HG03565 (cell line): Measurements from ENCODE around the gene TFF1.

ENCODE experiments used
- ATAC-seq: cut with Tn5 transposase; IDR thresholded peaks from one replicate; pipeline ENCODE4 v1.9.1; 2021; ENCODE audit warnings: mild to moderate bottlenecking, moderate library complexity; ENCODE audit not compliant: unreplicated experiment

The TFF1 gene

DNA sequence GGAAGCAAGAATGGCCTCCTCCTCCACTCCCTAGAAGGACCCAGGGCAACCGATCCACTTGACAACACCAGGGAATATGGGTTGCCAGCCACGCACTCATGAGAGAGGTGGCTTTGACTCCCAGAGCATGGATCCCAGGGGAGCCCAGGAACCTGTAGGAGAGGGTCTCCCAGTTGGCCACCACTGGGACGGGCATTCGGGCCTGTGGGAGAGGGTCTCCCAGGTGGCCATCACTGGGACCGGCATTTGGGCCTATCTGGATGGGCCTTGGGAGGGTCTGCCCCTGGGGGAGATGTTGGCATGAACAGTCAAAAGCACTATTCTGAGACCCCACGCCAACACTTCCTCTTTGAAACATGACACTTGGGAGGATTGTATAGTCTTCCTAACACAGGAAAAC lies 565 bp downstream of the TFF1 start:
- no peak for ATAC-seq

DNA sequence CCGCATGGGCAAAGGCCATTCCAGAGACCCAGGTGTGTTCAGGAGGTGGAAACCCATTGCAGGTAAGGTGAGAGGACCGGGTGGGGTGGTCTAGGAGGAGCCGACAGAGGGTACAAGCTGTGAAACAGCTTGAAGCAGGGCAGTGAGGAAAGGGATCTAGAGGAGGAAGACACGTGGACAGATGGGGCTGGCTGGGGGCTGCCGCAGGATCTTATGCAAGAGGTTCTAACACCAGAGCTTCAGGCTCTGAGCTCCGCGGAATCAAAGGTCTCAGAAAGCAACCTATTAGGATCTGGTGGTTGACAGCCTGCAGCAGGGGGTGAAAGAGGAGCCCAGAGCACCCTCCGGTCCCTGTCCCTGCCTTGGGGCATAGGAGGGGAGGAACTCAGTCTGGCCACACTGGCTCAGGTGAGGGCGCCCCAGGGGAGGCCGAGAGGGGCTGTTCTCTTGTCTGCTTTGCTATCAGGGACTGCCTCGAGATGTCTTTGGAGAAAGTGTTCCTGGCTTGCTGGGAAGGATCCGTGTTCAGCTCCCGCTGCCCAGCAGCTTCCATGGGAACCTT lies 1.9 kb downstream of the TFF1 start:
- ATAC-seq, result no peak

DNA sequence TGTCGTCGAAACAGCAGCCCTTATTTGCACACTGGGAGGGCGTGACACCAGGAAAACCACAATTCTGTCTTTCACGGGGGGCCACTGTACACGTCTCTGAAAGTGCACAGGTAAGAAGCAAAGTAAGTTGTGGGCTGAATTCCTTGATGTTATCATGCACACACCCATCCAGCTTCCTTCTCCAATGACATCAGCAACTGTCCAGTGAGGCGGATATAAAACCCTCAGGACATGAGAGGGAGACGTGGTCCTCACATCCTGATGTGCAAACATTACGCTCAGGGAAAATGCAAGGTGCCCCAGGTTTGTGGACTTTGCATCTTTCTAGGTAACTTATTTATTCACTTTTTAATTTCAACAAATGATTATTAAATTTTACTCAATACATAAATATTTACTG lies 3.0 kb downstream of the TFF1 start:
- no peak for ATAC-seq

DNA sequence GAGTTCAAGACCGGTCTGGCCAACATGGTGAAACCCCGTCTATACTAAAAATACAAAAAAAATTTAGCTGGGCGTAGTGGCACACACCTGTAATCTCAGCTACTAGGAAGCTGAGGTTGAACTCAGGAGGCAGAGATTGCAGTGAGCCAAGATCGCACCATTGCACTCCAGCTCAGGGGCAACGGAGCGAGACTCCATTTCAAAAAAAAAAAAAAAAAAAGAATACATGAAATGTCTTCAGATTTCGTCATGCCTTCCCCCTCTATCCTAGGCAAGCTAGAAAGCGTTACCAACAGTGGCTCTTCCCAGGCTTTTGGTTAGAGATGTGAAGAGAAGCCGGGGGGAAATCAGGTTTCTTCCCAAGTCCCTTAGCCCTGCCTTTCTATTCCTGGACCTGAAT lies 3.6 kb downstream of the TFF1 start:
- no peak for ATAC-seq

DNA sequence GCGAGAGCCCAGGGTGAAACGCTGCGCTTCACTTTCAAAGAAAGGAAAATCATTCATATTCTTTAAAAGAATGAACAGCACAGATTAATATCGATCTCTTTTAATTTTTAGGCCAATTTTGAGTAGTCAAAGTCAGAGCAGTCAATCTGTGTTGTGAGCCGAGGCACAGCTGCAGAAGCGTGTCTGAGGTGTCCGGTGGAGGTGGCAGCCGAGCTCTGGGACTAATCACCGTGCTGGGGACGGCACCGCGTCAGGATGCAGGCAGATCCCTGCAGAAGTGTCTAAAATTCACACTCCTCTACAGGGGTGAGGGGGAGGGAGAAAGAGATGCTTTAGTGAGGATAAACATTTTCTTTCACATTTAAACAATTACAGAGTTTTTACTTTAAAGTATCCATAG lies 4.1 kb downstream of the TFF1 start:
- no peak for ATAC-seq

DNA sequence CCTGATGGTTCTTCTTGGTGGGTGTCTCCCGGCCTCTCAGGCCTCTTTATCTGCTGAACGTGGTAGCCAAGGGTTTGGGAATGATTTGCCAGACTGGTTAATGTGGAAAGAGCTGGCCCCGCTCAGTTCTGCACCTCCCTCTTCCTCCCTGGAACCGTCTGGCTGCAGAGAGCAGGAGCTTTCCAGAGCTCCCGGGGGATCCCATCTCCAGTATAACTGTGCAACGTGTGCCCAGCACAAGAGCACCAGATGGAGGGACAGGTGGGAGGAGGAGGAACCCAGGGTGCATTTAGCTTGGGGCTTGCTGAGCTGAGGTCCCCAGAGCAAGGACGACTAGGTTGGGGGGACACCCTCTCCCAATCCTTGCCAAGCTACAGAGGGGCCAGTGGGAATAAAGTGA lies 5.0 kb downstream of the TFF1 start:
- ATAC-seq, result no peak

DNA sequence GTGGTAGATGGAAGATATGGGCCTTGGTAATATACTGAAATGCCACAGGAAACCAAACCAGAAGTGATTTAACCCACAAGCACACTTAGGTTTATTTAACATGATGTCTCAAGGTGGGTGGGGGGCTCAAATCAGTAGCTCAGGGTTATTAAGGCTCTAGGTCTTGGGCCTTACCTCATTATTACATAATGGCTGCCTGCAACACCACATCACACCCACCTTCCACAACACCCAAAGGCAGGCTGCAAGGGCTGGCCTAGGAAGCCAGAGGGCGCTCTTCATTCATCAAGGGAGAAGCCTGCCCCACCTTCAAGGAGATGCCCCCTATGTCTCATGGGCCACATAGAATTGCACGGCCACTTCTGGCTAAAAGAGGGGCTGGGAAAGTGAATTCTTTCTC lies 6.0 kb downstream of the TFF1 start:
- no peak for ATAC-seq

DNA sequence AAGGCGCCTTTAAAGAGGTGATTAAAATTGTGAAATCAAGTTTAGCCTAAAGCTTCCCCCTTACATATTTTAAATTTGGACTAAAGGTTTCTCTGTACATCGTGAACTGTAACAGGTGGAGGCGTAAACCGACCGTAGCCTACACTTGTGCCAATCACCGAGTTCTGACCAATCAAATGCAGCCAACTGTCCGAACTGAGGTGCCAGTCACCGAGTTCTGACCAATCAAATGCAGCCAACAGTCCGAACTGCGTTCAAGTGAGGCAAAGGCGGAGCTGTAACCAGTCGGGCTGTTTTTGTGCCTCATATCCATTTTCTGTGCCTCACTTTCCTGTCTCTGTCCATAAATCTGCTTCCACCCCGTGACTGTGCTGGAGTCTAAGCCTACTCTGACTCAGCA lies 7.4 kb downstream of the TFF1 start:
- ATAC-seq, result no peak

DNA sequence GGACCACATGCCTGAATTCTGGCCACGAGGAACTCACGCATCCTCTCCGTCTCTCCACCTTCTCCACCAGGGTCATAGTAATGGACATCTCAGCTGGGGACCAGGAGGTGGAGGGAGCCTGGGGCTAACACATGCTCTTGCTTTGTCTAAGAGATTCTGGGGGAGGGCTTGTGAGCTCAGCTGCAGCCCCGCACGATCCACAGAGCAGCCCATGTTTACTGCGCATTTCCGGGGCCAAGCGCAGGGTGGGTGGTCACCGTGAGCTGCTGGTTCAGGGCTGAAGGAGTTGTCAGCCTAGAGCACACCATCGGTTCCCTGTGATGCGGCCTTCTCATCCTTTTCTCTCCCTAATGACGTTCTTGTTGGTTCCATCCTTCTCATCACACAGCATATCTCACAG lies 8.1 kb downstream of the TFF1 start:
- no peak for ATAC-seq

DNA sequence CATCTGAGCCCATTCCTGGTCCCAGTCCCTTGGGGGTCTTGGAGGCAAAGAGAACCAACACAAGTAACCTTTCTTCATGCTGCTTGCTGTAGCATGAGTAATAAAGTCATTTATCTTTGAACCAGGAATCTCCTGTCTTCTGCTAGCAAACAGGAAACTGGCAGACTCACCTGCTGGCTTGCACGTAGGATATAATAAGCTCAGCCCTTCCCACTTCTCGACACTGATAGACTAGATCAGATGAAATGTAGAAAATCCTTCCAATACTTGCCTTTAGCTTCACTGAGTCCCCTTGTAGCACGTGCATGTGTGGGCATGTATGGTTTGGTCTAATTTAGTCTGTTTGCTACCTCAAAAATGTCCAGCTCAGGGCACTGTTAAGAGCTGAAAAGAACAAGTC lies 9.0 kb downstream of the TFF1 start:
- no peak for ATAC-seq

DNA sequence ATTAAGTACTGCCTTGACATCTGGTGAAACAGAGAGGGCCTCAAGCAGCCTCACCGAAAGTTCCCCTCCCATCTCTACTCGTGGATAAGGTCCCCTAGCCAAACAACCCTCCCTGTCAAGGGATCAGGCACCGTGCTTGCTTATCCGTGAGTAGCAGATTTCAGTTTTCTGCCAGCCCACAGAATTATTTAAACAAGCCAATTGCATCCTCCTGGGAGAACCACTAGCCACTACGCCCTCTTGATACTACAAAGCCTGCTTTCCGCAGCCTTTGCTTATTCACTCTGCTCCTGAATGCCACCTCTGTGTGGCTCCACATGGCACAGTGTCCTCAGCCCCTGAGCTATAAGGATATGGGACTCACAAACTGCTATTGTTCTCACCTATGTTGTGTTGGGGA lies 9.7 kb downstream of the TFF1 start:
- no peak for ATAC-seq

DNA sequence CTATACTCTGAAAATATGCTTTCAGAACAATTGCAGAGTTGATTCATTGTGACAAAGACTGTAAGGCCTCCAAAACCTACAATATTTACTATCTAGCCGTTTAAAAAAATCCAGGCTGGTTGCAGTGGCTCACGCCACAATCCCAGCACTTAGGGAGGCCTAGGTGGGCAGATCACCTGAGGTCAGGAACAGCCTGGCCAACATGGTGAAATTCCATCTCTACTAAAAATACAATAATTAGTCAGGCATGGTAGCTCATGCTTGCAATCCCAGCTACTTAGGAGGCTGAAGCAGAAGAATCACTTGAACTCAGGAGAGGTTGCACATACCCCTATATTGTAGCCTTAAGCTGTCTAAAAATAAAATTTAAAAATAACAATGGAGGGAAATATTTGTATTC lies 10.3 kb downstream of the TFF1 start:
- ATAC-seq, result no peak

DNA sequence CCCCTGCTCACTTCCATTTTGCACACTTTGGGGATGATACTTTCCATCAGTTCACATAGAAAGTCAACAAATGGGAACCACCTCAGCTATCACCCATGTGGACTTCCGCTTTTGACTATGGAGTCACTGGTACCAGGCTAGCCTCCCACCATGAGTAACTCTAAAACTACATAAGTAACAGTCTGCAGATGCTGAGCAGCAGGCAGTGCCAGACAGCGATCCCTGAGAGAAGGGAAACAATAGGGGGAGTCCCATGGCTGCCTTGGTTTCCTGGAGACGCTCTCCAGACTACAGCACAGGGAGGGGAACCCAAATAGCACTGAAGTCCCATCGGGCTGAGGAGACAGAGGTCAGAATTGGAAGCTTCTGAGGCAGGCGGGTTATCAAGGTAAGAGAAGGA lies 12.7 kb downstream of the TFF1 start:
- no peak for ATAC-seq

DNA sequence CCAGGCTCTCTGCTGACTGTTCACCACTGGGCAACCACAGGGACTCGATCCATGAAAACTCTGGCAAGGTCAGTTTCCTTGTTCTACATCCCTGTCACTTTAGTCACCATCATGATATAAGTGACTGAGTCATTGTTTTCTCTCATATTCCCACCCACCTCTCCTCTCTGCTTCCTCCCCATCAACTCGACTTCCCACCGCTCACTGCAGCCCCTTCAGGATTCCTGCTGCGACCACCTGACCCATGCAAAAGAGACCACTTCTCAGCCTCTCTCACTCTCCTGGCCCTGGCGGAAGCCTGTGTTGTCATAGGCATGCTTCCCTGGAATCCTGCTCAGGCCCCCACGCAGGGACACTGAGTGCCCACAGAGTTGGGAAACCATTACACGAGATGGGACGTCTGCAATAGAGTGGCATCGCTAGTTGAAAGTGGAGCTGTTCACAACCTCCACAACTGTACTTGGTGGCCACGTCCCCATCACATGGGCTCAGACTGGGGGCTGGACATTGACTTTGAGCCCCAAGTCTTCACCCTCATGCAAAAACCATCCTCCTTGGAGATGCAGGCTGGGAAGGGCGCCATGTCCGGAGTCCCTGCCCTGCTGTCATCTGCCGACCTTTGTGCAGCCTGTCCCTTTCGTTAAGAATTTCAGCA lies 13.8 kb downstream of the TFF1 start:
- ATAC-seq, result no peak

DNA sequence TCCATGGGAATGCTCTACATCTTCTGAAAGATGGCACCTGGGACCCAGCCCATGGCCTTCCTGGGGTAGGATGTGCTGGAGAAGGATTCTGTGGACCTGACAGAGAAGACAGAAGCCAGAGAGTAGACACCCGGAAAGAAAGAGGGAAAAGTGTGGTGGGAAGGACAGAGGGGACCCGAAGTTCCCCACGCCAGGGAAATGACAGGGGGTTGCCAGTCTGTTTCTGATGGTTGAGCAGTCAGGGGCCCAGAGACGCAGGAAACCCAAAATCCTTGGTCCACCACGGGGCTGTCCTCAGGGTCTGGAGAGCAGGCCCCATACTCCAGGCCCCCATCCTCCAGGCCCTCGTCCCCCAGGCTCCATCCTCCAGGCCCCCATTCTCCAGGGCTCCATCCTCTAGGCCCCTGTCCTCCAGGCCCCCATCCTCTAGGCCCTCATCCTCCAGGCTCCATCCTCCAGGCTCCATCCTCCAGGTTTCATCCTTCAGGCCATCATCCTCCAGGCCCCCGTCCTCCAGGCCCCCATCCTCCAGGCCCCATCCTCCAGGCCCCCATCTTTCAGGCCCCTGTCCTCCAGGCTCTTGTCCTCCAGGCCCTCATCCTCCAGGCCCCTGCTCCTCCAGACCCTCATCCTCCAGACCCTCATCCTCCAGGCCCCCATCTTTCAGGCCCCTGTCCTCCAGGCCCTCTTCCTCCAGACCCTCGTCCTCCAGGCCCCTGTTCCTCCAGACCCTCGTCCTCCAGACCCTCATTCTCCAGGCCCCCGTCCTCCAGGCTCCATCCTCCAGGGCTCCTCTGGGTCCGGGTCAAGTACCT lies 14.5 kb downstream of the TFF1 start:
- no peak for ATAC-seq

DNA sequence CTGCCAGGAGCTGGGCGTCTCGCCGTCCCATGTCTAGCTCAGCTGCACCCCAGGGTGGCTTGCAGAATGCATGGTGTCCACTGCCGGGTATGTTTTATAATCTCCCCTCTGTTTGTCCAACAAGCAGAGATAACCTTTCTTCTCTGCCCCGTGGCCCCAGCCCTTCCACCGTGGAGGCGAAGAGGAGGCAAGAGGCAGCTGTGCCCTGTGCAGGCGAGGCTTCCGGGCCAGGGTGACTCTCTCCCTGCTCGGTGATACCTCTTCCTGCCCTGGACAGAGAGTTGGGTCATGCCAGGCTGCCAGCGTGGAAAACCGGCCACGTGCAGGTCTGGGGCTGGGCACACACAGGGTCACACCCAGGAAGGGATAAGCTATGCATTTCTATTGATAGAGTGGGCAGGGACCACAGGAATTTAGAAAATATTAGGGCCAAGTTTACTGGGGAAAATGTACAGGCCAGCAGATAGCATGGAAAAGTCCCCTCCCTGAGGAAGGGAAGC lies 15.4 kb downstream of the TFF1 start, which contains the start of gene TFF2:
TFF2 (minus strand) TSS at position 68 of the 500 bp plus-strand sequence; CDS start at position 31, 37 bp downstream.
- ATAC-seq, result no peak

DNA sequence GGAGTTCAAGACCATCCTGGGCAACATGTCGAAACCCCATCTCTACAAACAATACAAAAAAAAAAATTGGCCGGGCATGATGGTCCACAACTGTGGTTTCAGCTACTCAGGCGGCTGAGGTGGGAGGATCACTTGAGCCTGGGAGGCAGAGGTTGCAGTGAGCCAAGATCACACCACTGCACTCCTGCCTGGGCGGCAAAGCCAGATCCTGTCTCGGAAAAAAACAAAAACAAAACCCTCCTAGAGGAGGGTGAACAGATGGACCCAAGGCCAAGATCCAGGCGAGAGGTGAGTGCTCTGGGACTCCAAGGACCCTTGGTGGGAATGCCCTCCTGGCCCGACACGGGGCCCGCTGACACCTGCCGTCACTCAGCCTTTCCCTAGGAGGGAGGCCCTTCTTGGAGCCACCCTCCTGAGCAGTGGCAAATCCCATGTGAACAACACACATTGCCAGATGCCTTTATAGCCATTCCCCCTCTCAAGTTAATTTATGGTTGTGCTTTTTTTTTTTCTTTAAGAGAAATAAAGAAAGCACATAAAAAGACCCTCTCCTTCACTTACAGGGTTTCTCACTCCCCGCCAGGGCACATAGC lies 15.9 kb downstream of the TFF1 start:
- ATAC-seq, result no peak

DNA sequence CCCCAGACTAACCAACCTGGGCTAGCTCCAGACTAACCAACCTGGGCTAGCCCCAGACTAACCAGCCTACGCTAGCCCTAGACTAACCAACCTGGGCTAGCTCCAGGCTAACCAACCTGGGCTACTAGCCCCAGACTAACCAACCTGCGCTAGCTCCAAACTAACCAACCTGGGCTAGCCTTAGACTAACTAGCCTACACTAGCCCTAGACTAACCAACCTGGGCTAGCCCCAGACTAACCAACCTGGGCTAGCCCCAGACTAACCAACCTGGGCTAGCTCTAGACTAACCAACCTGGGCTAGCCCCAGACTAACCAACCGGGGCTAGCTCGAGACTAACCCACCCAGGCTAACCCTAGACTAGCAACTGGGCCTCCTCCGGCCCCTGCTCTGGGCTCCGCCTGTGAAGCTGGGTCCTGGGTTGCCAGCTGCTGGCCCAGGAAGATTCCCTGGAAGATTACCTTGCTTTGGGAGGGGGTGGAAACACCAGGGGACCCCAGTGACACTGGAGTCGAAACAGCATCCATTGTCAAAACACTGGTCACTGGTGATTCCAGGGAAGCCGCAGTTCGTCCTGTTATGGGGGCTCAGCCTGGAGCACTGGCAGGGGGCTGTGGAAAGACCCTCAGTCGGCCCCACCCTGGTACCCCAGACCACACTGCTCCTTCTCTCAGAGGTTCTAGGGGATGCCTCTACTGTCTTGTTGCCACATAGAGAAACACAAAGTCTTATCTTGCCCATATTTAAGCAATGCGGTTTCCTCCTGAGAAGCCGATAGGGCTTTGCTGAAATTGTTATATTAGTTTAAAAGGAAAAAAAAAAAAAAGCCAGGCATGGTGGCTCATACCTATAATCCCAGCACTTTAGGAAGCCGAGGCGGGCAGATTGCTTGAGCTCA lies 16.7 kb downstream of the TFF1 start:
- ATAC-seq, result no peak

DNA sequence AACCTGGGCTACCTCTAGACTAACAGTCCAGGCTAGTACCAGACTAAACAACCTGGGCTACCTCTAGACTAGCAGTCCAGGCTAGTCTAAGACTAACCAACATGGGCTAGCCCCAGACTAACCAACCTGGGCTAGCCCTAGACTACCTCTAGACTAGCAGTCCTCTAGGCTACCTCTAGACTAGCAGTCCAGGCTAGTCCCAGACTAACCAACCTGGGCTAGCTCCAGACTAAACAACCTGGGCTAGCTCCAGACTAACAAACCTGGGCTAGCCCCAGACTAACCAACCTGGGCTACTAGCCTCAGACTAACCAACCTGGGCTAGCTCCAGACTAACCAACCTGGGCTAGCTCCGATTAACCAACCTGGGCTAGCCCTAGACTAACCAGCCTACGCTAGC lies 17.6 kb downstream of the TFF1 start:
- no peak for ATAC-seq

DNA sequence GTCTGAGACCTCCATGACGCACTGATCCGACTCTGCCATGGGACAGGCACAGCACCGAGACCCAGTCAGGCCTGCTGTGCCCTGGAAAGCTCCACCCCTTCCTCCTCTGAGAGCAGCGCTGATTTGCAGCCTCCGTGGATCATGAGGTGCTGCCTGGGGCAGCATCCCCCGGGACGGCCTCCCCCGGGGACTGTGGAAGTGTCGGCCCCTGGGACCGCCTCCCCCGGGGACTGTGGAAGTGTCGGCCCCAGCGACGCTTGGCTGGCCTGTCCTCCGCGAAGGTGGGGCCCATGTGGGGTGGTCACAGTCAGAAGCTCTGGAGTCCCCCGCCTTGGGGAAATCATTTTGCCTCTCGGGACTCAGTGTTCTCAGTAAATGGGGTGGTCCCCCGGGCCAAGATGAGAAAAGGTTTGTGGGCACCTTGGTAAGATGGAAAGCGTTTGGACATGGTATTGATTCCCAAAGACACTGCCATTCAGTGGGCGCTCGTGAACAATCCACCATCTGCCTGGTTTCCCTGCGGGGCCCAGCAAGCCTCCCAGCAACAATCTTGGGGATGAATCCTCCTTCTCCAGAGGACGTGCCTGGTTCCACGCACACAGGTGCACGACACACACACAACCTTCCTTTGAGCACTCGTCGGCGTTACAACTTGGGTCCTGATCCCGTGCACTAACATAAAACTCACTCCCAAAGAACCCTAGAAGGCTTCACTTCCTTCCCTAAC lies 18.6 kb downstream of the TFF1 start:
- ATAC-seq, result no peak
